ENCODE measurements around the gene PRDM12.

The PRDM12 gene

DNA sequence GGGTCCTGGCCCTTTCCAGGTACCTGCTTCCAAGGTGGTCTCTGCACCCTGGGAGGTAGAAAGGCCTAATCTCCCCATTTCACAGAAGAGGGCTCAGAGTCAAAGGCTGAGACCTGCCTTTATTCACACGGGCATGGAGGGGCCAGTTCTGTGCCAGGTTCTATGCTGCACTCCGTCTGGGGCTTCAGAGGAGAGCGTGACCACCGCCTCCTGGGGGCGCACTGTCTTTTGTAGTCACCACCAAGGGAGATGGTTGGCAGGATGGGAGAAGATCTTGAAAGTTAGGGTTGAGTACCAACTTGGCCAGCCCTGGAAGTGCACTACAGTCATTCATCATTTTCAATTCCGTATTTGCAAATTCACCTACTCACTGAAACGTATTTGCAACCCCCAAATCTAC is 23.7 kb upstream of the PRDM12 start:
- ChIA-PET POLR2A (no interaction called here), CTCF (no interaction called here)
- DNase-seq (ENCODE audit: low read depth, low spot score) = no peak
- TF ChIP-seq, protein P1, sequence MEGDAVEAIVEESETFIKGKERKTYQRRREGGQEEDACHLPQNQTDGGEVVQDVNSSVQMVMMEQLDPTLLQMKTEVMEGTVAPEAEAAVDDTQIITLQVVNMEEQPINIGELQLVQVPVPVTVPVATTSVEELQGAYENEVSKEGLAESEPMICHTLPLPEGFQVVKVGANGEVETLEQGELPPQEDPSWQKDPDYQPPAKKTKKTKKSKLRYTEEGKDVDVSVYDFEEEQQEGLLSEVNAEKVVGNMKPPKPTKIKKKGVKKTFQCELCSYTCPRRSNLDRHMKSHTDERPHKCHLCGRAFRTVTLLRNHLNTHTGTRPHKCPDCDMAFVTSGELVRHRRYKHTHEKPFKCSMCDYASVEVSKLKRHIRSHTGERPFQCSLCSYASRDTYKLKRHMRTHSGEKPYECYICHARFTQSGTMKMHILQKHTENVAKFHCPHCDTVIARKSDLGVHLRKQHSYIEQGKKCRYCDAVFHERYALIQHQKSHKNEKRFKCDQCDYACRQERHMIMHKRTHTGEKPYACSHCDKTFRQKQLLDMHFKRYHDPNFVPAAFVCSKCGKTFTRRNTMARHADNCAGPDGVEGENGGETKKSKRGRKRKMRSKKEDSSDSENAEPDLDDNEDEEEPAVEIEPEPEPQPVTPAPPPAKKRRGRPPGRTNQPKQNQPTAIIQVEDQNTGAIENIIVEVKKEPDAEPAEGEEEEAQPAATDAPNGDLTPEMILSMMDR (IDR thresholded peaks at IDR 0.05; ENCODE audit: insufficient read depth, low read length, missing control alignments) = no peak
- H3K4me3 ChIP-seq (ENCODE audit: low read depth, low read length) = no peak overlapping the region

DNA sequence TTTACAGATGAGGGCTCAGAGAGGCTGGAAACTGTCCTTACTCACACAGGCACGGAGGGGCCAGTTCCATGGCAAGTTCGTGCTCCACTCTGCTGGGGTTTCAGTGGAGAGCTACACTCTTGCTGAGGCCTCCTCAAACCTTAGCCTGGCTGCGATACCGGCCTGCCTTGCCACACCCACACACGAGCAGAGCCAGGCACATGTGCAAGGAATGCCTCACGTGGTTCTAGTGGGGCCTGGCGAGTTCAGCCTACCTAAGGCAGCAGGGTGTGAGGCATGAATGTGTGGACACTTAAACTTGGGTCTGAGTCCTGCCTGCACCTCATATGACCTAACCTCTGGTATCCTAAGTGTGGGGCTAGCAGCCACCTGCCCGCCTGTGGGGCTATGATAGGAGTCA is 21.5 kb upstream of the PRDM12 start:
- CTCF ChIA-PET = no interaction called here
- TF ChIP-seq, protein P1 (IDR thresholded peaks at IDR 0.05; ENCODE audit: insufficient read depth, low read length, missing control alignments) = no peak
- POLR2A ChIA-PET = no interaction called here
- no peak overlapping the region for H3K4me3 ChIP-seq (ENCODE audit: low read depth, low read length)
- no peak for DNase-seq (ENCODE audit: low read depth, low spot score)

DNA sequence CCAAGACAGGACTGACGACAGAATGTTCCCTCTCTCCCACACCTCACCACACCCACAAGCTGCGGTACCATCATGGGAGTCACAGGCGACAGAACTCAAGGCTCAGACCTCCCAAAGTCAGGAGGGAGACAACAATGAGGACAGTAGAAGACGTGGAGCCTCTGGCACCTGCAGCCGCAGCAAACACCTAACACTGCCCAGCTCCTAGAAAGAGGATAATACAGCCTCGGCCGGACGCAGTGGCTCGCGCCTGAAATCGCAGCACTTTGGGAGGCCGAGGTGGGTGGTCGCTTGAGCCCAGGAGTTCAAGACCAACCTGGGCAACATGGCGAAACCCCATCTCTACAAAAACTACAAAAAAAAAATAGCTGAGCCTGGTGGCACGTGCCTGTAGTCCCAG is 13.2 kb upstream of the PRDM12 start:
- no peak for DNase-seq (ENCODE audit: low read depth, low spot score)
- no peak overlapping the region for H3K4me3 ChIP-seq (ENCODE audit: low read depth, low read length)
- CTCF ChIA-PET = interaction anchor here (1.9 to 2.7 kb wide), 2 partner anchors 31 to 35 kb away, joined by 4 to 7 read pairs; no protein-coding TSS in a partner anchor
- POLR2A ChIA-PET = no interaction called here
- TF ChIP-seq, protein P1 (IDR thresholded peaks at IDR 0.05; ENCODE audit: insufficient read depth, low read length, missing control alignments) = no peak

DNA sequence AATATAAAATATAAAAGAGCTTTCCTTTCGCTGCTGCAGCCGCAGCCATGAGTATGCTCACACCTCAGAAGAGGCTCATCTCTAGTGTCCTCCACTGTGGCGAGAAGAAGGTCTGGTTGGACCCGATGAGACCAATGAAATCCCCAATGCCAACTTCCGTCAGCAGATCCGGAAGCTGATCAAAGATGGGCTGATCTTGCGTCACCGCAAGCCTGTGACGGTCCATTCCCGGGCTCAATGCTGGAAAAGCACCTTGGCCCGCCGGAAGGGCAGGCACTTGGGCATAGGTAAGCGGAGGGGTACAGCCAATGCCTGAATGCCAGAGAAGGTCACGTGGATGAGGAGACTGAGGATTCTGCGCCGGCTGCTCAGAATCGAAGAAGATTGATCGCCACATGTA is 12.6 kb upstream of the PRDM12 start:
- TF ChIP-seq, protein P1 (IDR thresholded peaks at IDR 0.05; ENCODE audit: insufficient read depth, low read length, missing control alignments) = no peak
- CTCF ChIA-PET = interaction anchor here (1.9 to 2.7 kb wide), 2 partner anchors 31 to 34 kb away, joined by 4 to 7 read pairs; no protein-coding TSS in a partner anchor
- DNase-seq (ENCODE audit: low read depth, low spot score) = no peak
- POLR2A ChIA-PET = no interaction called here
- H3K4me3 ChIP-seq (ENCODE audit: low read depth, low read length) = no peak overlapping the region

DNA sequence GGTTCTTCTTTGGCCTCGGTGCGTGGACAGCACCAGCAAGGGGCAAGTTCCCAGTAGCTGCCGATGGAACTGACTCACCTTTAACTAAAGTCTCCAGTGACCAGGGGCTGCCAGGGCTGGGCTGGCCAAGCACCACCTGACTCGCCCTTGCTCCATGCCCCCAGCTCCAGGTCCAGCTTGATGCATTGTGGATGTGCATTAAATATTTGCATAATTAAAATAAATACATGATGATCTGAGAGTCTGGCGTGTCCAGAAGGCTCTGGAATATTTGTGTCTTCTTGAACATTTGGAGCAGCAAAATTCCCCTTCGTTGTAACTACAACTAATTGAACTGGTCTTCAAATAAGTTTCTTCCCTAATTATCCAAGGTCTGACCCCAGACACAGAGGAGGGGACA is 9.5 kb upstream of the PRDM12 start:
- ChIA-PET POLR2A (no interaction called here), CTCF (no interaction called here)
- DNase-seq (ENCODE audit: low read depth, low spot score) = no peak
- H3K4me3 ChIP-seq (ENCODE audit: low read depth, low read length) = no peak overlapping the region
- TF ChIP-seq, protein P1 (IDR thresholded peaks at IDR 0.05; ENCODE audit: insufficient read depth, low read length, missing control alignments) = no peak

DNA sequence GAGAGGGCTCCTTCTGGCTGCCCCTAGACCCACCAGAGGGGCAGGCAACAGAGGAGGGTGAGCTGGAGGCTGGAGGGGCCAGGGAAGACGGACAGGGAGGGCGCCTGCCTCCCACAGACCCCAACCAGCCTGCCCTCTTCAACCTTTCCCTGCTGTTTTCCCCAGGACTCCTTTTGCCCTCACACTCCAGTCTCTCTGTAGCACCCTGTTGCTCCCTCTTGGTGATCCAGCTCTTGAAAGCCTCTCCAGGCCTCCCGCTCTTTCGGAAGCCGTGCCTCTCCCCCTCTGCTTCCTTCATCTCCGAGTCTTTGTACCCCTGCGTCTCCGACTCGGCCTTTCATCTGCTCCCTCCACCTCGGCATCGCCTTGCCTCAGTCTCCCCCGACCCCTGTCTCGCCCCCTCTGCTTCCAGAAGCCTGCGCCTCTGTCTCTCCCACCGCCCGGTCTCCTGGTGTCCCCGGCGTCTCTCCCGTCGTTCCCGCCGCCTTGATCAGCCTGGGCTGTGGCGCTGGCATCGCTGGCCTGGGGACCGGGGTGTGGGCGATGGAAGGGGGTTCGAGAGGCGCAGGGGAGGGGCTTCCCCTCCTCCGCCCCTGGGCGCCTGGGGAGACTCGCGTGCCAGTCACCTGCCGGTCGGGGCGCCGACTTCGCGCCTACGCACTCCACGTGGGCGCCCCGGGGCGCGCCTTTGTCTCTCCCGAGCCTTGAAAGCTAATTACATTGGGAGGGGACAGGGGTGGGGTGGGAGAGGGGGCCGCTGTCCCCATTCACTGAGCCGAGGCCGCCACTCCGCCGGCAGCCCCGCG is 5.3 kb upstream of the PRDM12 start:
- TF ChIP-seq, protein P1 (IDR thresholded peaks at IDR 0.05; ENCODE audit: insufficient read depth, low read length, missing control alignments) = no peak
- ChIA-PET CTCF (no interaction called here), POLR2A (no interaction called here)

More for the DNA sequence above, 5.3 kb upstream of the PRDM12 start:
- no peak for DNase-seq (ENCODE audit: low read depth, low spot score)
- no peak overlapping the region for H3K4me3 ChIP-seq (ENCODE audit: low read depth, low read length)
